Fibroblast of upper back skin (primary cell): ENCODE data around the gene RBPMS2.
"Not testable (repeated sequence)": the region's sequence is repeated elsewhere in the genome, so short reads cannot be mapped to it uniquely, and the experiment has no call there.

Experiments used
- DNase-seq: peaks from one replicate; pipeline ENCODE4 v3.0.0-alpha.2; 2013

RBPMS2 gene

GRCh38 chr15:64751464-64751863, 23.9 kb downstream of the RBPMS2 start:
- no peak for DNase-seq

DNA sequence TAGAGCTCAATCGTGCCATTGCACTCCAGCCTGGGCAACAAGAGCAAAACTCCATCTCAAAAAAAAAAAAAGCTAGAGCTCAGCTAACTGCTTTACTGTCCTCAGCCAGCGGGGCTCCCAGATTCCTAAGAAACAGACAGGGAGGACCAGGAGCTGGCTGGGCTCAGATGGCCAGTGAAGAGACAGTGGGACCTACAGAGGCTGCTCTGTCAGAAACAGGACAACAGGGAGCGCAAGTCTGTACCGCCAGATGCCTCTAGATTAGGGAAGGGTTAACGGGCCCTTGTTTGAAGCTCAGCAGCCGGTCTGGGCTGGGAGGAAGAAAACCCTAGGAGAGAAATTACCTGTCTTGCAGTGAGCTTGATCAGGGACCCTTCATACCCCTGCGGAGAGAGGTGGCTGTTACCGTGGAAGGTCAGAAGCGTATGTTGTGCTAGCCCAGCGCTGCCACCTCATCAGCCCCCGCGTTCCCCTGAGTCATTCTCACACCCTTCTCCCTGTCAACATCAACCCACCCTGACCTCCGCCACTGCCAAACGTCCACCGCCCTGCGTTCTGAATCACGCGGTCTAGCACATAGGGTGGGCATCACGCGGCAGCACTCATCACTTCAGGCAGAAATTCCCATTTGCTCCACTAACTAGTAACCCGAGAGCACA, 25.3 kb downstream of the RBPMS2 start:
- peak; percentile 14 for DNase-seq

GRCh38 chr15:64749167-64749566, 26.2 kb downstream of the RBPMS2 start:
- peak; percentile 51 for DNase-seq

GRCh38 chr15:64748251-64748650, 27.1 kb downstream of the RBPMS2 start:
- no peak for DNase-seq

- no peak for DNase-seq
Measured at GRCh38 chr15:64747578-64747977, 27.8 kb downstream of the RBPMS2 start.

DNA sequence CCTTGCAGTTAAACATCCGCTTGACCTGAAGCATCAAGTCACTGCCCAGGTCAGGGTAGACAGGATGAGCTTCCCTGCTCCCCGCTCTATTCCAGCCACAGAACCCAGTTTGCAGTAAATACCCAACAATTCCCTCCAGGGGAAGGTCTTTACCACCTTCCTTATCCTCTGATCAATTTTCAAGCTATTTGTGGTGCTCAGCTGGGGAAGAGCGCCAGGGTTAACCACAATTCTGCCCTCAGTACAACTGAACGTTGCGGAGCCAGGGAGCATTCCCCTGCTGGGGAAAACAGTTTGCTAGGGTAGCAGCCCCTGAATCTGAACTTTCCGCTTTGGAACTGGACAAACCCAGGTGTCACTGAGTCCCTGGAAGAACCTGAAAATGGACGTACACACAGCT, 28.5 kb downstream of the RBPMS2 start:
- DNase-seq, result no peak

GRCh38 chr15:64746356-64746755, 29.0 kb downstream of the RBPMS2 start:
- DNase-seq, result no peak

GRCh38 chr15:64743691-64744090, 31.7 kb downstream of the RBPMS2 start:
- DNase-seq, result no peak

- no peak for DNase-seq
Measured at GRCh38 chr15:64742921-64743320, 32.5 kb downstream of the RBPMS2 start.

DNA sequence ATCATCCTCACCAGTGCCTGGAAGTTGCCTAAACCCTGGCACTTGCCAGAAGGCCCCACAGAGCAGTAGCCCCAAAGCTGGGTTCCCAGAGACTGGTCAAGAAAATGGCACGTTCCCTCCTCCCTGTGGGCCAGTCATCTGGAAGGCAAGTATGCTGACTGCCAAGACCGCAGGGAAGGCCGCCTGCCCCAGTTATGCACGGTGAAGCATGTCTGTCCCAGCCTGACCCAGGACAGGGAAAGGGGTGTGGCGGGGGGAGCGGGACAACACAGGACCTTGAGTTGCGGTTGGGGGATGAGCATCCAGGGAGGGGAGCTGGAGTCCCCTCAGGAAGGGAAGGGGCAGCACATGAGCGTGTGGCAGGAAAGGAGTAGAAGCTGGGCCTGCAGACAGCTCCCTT, 33.0 kb downstream of the RBPMS2 start:
- no peak for DNase-seq

GRCh38 chr15:64741708-64742107, 33.7 kb downstream of the RBPMS2 start:
- not testable (repeated sequence) for DNase-seq

DNA sequence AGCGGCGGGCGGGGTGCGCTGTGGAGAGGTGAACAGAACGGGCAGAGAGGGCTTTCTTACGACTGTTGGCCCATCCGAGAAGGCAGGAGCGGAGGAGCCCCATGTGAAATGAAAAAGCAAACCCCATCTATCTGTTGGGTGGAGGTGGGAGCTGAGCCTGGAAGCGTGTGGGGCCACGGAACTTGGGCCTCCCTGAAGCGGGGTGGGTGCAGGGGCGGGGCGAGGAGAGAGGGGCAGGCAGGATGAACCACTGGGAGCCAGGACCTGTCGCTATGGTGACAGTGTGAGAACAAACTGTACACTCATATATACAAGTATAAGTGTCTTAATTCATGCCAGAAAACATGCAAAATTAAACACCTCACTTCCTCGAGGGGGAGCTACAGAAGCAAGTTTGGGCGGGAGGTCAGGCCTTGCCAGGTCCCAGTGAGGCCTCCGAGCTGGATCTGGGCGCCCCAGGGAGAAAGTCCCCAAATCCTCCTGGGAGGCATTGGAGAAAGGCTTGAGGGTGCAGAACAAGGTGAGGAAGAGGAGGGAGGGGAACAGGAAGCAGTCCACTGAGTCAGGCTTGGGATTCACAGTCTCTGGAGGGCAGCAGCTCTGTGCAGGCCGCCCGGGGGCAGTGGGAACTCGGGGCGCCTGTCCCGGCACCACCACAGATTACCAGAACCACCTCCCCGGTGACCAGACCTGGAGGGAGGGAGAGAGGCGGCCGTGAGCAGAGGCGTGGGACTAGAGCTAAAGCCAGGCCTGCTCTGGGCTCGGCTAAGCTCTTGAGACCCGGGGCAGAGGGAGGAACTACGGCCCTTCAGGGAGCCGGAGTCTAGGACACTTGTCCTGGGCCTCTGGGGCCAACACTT, 34.8 kb downstream of the RBPMS2 start:
- peak; percentile 27 for DNase-seq

GRCh38 chr15:64739577-64740143, 35.7 kb downstream of the RBPMS2 start:
- no peak for DNase-seq

GRCh38 chr15:64739156-64739555, 36.2 kb downstream of the RBPMS2 start:
- peak; percentile 19 for DNase-seq

GRCh38 chr15:64738226-64739095, 36.9 kb downstream of the RBPMS2 start:
- DNase-seq, result no peak

DNA sequence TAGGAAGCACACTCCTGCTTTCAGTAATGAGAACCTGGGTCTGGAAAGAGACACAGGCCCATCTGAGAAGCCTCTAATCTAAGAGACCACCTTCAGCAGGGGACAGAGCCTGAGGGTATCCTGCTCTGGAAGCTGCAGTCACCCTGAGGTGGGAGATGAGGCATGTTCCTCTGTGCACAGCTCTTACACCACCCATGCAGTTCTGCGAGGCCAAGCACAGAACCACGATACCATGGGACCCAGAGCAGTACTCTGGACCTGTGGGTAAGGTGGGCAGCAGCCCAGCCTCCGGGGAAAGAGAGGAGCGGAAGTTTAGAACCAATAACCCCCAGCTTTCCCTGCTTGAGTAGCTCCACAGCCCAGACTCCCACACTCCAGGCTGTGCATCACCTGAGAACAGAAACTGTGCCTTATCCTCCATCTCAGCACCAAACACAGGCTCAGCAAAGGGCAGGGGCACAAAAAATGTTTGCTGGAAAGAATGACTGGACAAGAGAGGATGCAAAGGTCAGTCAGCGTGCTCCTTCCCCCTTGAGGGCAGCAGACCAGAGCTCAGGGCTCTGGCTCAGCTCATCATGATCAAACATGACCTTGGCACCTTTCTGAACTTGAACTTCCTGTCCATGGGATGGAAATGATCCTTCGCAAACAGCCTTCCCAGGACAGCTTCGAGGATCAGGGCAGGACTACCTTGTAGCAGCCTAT, 43.1 kb downstream of the RBPMS2 start:
- no peak for DNase-seq

DNA sequence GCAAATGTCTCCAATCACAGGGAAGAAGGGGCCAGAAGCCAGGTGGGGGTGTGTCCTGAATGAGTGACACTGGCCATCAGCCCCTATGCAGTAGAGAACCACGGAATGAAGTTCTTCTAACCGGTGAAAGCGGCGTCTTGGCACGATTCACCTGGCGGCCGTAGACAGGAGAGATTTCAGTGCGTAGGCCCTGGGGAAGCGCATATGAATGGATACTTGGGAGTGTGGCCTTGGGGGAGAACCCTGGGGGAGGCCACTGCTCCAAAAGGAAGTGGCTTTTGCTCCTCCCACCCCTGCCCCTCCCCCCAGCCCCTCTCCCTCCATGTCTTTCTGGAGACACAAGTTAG, 43.6 kb downstream of the RBPMS2 start:
- no peak for DNase-seq

GRCh38 chr15:64731012-64731804, 44.2 kb downstream of the RBPMS2 start:
- peak; percentile 67 for DNase-seq

- DNase-seq, result no peak
Measured at GRCh38 chr15:64730151-64730550, 45.2 kb downstream of the RBPMS2 start.

DNA sequence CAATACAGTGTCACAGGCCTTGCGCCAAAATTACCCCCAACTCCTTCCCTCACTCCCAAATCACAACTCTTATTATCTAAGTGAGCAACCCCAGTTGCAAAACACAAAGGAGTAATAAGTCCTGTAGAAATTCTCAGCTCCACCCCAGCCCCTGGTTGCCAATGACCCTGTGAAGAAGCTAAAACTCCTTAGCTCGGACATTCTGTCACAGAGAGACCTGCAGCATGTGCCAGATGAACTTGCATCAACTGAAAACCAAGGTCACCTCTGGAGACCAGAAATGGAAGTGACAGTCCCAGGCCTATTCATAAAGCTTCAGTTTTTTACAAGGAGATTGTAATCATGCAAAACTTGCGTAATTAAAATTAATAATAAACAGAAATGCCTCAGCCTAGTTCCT, 55.2 kb downstream of the RBPMS2 start:
- DNase-seq, result no peak

DNA sequence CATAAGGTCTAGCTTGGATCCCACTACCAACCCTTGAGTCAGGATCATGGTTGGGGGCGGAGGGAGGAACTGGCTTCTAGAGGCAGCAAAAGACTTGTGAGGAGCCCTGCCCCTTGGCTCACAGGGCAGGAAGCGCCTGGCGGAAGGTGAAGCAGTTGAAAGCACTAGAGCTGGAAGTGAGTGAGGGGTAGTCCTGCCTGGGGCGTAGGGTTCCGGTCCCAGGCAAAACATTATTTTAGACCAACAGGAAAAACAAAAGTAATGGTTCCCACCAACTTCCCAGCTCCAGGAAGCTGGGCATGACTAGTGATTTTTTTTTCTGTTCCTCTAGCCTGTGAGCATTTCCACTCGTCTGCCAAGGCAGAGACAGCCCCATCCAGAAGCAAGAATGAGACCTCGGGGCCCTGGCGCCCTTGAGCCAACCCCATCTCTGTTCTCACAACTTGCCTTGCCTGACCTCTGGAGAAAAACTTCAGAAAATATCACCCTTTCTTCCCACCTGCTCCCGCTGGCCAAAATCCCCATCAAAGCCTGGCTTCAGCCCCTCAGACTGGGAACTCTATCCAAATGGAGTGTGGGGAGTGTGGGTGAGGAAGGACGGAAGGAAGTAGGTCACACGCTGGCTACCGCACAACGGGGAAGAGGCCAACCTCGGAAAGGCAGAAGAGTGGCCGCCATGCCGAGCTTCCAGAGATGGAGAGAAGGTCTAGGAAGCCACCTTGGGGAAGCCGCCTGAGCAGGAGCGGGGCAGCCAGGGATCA, 57.5 kb downstream of the RBPMS2 start:
- DNase-seq, result no peak
